HepG2 (cell line): ENCODE data around the gene BAIAP2L1. TPM values are rescaled to one million over a fixed set of nuclear protein-coding genes. Genes with fewer than 3 reads are reported as not detected.

Source experiments
- ADNP ChIP-seq: sonication (generic); formaldehyde crosslinking; IDR thresholded peaks from 2 replicates; pipeline ENCODE4 v1.4.0; 2020; ENCODE audit warnings: missing genetic modification reagents
- CBX1 ChIP-seq: IDR thresholded peaks from one replicate; pipeline ENCODE4 v1.6.1; 2016; ENCODE audit warnings: antibody characterized with exemption, low read depth
- CC2D1A ChIP-seq: sonication (generic); formaldehyde crosslinking; IDR thresholded peaks from 2 replicates; pipeline ENCODE4 v1.8.1; 2023; ENCODE audit warnings: mild to moderate bottlenecking, missing genetic modification reagents
- FOXA1 ChIP-seq, 2 experiments: fragments of 450-650 bp in 1 of 2; sonication (generic) in 1 of 2; formaldehyde crosslinking in 1 of 2; IDR thresholded peaks; 2 replicates each; pipeline versions ENCODE4 v1.4.0 to v1.6.1; 2016 to 2020; ENCODE audit warnings: missing genetic modification reagents in 1 of 2
- FOXK2 ChIP-seq: fragments of 450-650 bp; IDR thresholded peaks from 2 replicates; pipeline ENCODE4 v1.6.1; 2016
- GABPA ChIP-seq, 2 experiments: IDR thresholded peaks; 2 replicates each; pipeline ENCODE4 v1.6.1; 2011 to 2016; ENCODE audit warnings: low read depth in 2 of 2, low read length in 1 of 2, missing biosample characterization in 1 of 2, missing genetic modification characterization in 1 of 2
- HDAC2 ChIP-seq: sonication (generic); formaldehyde crosslinking; IDR thresholded peaks from 2 replicates; pipeline ENCODE4 v1.4.0; 2020; ENCODE audit warnings: missing genetic modification reagents
- KDM3A ChIP-seq: IDR thresholded peaks from 2 replicates; pipeline ENCODE4 v1.6.1; 2018; ENCODE audit warnings: low read depth, missing compliant biosample characterization
- KLF15 ChIP-seq: sonication (generic); formaldehyde crosslinking; IDR thresholded peaks from 2 replicates; pipeline ENCODE4 v1.8.1; 2023; ENCODE audit warnings: borderline replicate concordance, mild to moderate bottlenecking, inconsistent platforms, missing genetic modification reagents, mixed read lengths
- MTA1 ChIP-seq: sonication (generic); formaldehyde crosslinking; IDR thresholded peaks from 2 replicates; pipeline ENCODE4 v1.4.0; 2020; ENCODE audit warnings: missing genetic modification reagents, mild to moderate bottlenecking, borderline replicate concordance
- NR1H2 ChIP-seq: sonication (generic); formaldehyde crosslinking; IDR thresholded peaks from 2 replicates; pipeline ENCODE4 v1.8.1; 2022; ENCODE audit warnings: low read depth, missing genetic modification reagents, borderline replicate concordance
- RARA ChIP-seq: IDR thresholded peaks from 2 replicates; pipeline ENCODE4 v1.6.1; 2016; ENCODE audit warnings: missing genetic modification reagents, missing compliant biosample characterization
- REL ChIP-seq: sonication (generic); formaldehyde crosslinking; conservative IDR thresholded peaks from 2 replicates; pipeline ENCODE4 v1.8.0; 2022; ENCODE audit warnings: mild to moderate bottlenecking, missing genetic modification reagents, moderate library complexity
- SMC3 ChIP-seq: IDR thresholded peaks from 2 replicates; pipeline ENCODE4 v1.6.1; 2011; ENCODE audit warnings: low read length, improper control_type of control experiment
- SRSF9 ChIP-seq: fragments of 200-400 bp; formaldehyde crosslinking; IDR thresholded peaks from 2 replicates; pipeline ENCODE4 v1.6.1; 2018; ENCODE audit warnings: borderline replicate concordance, mild to moderate bottlenecking, low read depth, low read length; ENCODE audit not compliant: insufficient read depth, poor library complexity, severe bottlenecking
- SRY ChIP-seq: sonication (generic); formaldehyde crosslinking; IDR thresholded peaks from 2 replicates; pipeline ENCODE4 v1.8.0; 2022; ENCODE audit warnings: mild to moderate bottlenecking, missing genetic modification reagents
- TFDP1 ChIP-seq: IDR thresholded peaks from 2 replicates; pipeline ENCODE4 v1.6.1; 2016; ENCODE audit warnings: missing compliant biosample characterization, missing genetic modification reagents, borderline replicate concordance
- TOE1 ChIP-seq: sonication (generic); formaldehyde crosslinking; IDR thresholded peaks from 2 replicates; pipeline ENCODE4 v1.4.0; 2020; ENCODE audit warnings: mild to moderate bottlenecking, missing genetic modification reagents
- U2AF2 ChIP-seq: fragments of 200-400 bp; formaldehyde crosslinking; IDR thresholded peaks from 2 replicates; pipeline ENCODE4 v1.6.1; 2017; ENCODE audit warnings: low read depth, mild to moderate bottlenecking, low read length
- ZBED4 ChIP-seq: sonication (generic); formaldehyde crosslinking; IDR thresholded peaks from 2 replicates; pipeline ENCODE4 v1.4.0; 2020; ENCODE audit warnings: missing genetic modification reagents, borderline replicate concordance
- ZNF20 ChIP-seq: sonication (generic); formaldehyde crosslinking; IDR thresholded peaks from 2 replicates; pipeline ENCODE4 v1.4.0; 2020; ENCODE audit warnings: mild to moderate bottlenecking, moderate library complexity, missing genetic modification reagents
- ZNF430 ChIP-seq: sonication (generic); formaldehyde crosslinking; IDR thresholded peaks from 2 replicates; pipeline ENCODE4 v1.9.0; 2021; ENCODE audit warnings: mild to moderate bottlenecking, missing genetic modification reagents
- ZNF543 ChIP-seq: sonication (generic); formaldehyde crosslinking; IDR thresholded peaks from 2 replicates; pipeline ENCODE4 v1.4.0; 2020; ENCODE audit warnings: mild to moderate bottlenecking, missing genetic modification reagents
- ZNF740 ChIP-seq: sonication (generic); formaldehyde crosslinking; IDR thresholded peaks from 2 replicates; pipeline ENCODE4 v1.4.0; 2020; ENCODE audit warnings: missing genetic modification reagents
- ZNF746 ChIP-seq: sonication (generic); formaldehyde crosslinking; IDR thresholded peaks from 2 replicates; pipeline ENCODE4 v1.8.0; 2022; ENCODE audit warnings: mild to moderate bottlenecking, missing genetic modification reagents
- ZSCAN29 ChIP-seq: sonication (generic); formaldehyde crosslinking; conservative IDR thresholded peaks from 2 replicates; pipeline ENCODE4 v1.4.0; 2020; ENCODE audit warnings: mild to moderate bottlenecking, missing genetic modification reagents
- polyA plus RNA-seq, 8 experiments: library from polyadenylated mRNA; depleted of rRNA in 3 of 8; stranded (reverse) in 7 of 8; unstranded in 1 of 8; fragments of >200 nt; fragmentation: Illumina TruSeq in 4 of 8; extraction: Trizol in 4 of 8; gene quantifications; 2 replicates each; pipeline versions ENCODE4 v1.2.1 to v1.2.3, GENCODE V29; 2011 to 2016; ENCODE audit warnings: low read depth in 4 of 8, missing spikeins in 1 of 8, mixed read lengths in 1 of 8; ENCODE audit not compliant: insufficient read depth in 1 of 8
- total RNA-seq, 5 experiments: library from RNA; depleted of rRNA; stranded (reverse); fragments of >200 nt; fragmentation: Illumina TruSeq; extraction: Trizol; gene quantifications; 2 replicates each; pipeline ENCODE4 v1.2.3, GENCODE V29; 2016; ENCODE audit warnings: low read depth in 1 of 5

Gene BAIAP2L1
- total and polyA plus RNA-seq, 2 of the 13 experiments (the other 11 are each of a cell fraction or from before 2014, with no cell fraction given) = 13.0 to 21.5 TPM

- TF ChIP-seq ZNF740 (no peak), FOXK2 (no peak), TFDP1 (CRISPR knock-in tag) (no peak), ADNP (CRISPR knock-in tag) (no peak), GABPA (IDR thresholded peaks at IDR 0.05; ENCODE audit: low read depth, low read length) (no peak), GABPA (CRISPR knock-in tag; IDR thresholded peaks at IDR 0.05; ENCODE audit: low read depth) (no peak), ZNF430 (CRISPR knock-in tag) (no peak), ZSCAN29 (no peak), KLF15 (CRISPR knock-in tag) (no peak), ZNF20 (no peak), MTA1 (CRISPR knock-in tag) (no peak), RARA (CRISPR knock-in tag) (peak; percentile 55; the same call in 1 of the 2 replicates), ZNF746 (CRISPR knock-in tag) (no peak), HDAC2 (0 out of 2 replicates have a peak, but pooled peaks have one; percentile 26), ZBED4 (no peak), KDM3A (CRISPR knock-in tag) (0 out of 2 replicates have a peak, but pooled peaks have one; percentile 29), SRSF9 (no peak), SRY (CRISPR knock-in tag) (no peak), CBX1 (no peak), SMC3 (no peak), U2AF2 (no peak), NR1H2 (CRISPR knock-in tag) (no peak), FOXA1 (IDR thresholded peaks at IDR 0.05) (no peak), FOXA1 (CRISPR knock-in tag; IDR thresholded peaks at IDR 0.05) (0 out of 2 replicates have a peak, but pooled peaks have one; percentile 12), REL (no peak), TOE1 (no peak), CC2D1A (no peak), ZNF543 (CRISPR knock-in tag) (no peak)
Measured at GRCh38 chr7:98357751-98358161, 43.1 kb downstream of the BAIAP2L1 start (continued).
